ENCODE measurements around the gene IGBP1. TPM values are rescaled to one million over a fixed set of nuclear protein-coding genes. Genes with fewer than 3 reads are reported as not detected.
"Not testable (repeated sequence)": the region's sequence is repeated elsewhere in the genome, so short reads cannot be mapped to it uniquely, and the experiment has no call there.

Gene IGBP1
- total RNA-seq, 1 donor from 2014 or later, result 43.2 TPM

DNA sequence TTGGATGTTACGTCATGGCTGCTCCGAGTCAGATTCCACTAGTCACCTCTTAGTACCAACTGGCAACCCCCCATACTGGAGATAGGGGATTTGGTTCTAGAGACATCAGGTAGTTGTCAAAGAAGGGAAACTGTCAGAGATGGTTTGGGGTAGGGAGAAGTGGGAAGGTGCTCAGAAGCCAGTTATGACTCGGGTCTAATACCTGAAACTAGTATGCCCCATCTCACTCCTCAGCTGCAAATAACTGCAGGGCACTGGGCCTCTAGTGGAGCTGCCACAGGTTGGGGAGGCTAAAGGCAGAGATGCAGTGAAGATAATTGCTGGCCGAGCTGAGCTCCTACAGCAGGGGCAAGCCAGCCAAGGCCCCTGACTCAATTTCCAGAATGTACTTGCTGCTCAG is 41.0 kb upstream of the IGBP1 start:
- TF ChIP-seq, protein P1, sequence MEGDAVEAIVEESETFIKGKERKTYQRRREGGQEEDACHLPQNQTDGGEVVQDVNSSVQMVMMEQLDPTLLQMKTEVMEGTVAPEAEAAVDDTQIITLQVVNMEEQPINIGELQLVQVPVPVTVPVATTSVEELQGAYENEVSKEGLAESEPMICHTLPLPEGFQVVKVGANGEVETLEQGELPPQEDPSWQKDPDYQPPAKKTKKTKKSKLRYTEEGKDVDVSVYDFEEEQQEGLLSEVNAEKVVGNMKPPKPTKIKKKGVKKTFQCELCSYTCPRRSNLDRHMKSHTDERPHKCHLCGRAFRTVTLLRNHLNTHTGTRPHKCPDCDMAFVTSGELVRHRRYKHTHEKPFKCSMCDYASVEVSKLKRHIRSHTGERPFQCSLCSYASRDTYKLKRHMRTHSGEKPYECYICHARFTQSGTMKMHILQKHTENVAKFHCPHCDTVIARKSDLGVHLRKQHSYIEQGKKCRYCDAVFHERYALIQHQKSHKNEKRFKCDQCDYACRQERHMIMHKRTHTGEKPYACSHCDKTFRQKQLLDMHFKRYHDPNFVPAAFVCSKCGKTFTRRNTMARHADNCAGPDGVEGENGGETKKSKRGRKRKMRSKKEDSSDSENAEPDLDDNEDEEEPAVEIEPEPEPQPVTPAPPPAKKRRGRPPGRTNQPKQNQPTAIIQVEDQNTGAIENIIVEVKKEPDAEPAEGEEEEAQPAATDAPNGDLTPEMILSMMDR (IDR thresholded peaks at IDR 0.05), result no peak
- no peak for TF ChIP-seq POLR2AphosphoS5 (IDR thresholded peaks at IDR 0.05; ENCODE audit: insufficient read depth in 1 of 2, low read depth in 1 of 2)
- TF ChIP-seq POLR2A (IDR thresholded peaks at IDR 0.05), result no peak
- no peaks in the 10 kb centered on the region for H3K4me1 ChIP-seq
- intact Hi-C loops (cut with DNase I), result loop anchor here (10.0 kb wide), 1 partner anchor 557 kb away; no protein-coding TSS in a partner anchor

DNA sequence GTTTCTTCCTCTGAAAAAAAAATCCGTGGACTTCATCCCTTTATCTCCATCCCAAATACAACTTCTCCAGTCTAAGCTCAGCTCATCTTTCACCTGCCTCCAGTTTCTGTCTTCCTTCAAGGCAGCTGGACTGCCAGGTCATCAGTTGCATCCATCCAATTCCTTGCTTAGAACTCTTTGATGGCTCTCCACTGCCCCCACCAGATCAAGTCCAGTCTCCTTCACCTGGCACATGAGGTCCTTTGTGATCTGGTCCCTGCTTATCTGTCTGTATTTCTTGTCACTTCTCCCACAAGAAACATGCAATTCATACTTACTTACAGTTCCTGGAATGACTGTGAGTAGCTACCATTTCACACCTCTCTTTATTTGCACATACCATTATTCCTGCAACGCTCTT is 37.2 kb upstream of the IGBP1 start:
- H3K27ac ChIP-seq, result no peak overlapping the region
- no peak overlapping the region for H3K4me3 ChIP-seq
- no peaks in the 10 kb centered on the region for H3K4me1 ChIP-seq
- H3K36me3 ChIP-seq, result no peaks in the 10 kb centered on the region
- TF ChIP-seq, protein P1 (IDR thresholded peaks at IDR 0.05), result no peak
- TF ChIP-seq POLR2A (IDR thresholded peaks at IDR 0.05) (no peak), POLR2AphosphoS5 (IDR thresholded peaks at IDR 0.05; ENCODE audit: insufficient read depth in 1 of 2, low read depth in 1 of 2) (no peak)
- intact Hi-C loops (cut with DNase I), result loop anchor here (10.0 kb wide), 1 partner anchor 561 kb away; no protein-coding TSS in a partner anchor
- DNase-seq (ENCODE audit: extremely low spot score in 2 of 2), result no peak
- H3K9me3 ChIP-seq, result no peaks in the 10 kb centered on the region
- H3K27me3 ChIP-seq, result no peaks in the 10 kb centered on the region

More for the DNA sequence above, 41.0 kb upstream of the IGBP1 start:
- H3K27me3 ChIP-seq, result no peaks in the 10 kb centered on the region
- no peak for DNase-seq (ENCODE audit: extremely low spot score in 2 of 2)
- H3K9me3 ChIP-seq, result no peaks in the 10 kb centered on the region
- no peak overlapping the region for H3K4me3 ChIP-seq
- no peaks in the 10 kb centered on the region for H3K36me3 ChIP-seq
- no peak overlapping the region for H3K27ac ChIP-seq

DNA sequence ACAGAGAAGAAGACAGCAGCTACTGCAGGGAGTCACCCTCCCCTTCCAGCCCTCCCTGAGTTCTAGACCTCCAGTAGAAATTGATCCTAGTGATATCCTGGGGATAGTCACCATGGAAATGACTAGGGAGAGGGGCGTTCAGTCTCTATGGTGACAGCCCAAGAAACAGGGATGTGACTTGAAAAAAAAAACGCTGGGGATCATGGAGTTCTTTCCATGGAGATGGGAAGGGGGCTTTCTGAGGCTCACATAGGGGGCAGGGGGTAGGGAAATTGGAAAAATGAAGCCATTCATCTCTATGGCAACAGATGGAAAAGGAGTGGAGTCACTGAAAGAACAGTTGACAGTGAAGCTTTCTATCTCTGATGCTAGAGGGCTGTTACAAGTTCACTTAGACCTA is 28.0 kb upstream of the IGBP1 start:
- Histone ChIP-seq H3K4me3 (no peak overlapping the region), H3K36me3 (no peaks in the 10 kb centered on the region), H3K9me3 (no peaks in the 10 kb centered on the region), H3K27ac (no peak overlapping the region), H3K27me3 (no peaks in the 10 kb centered on the region), H3K4me1 (no peaks in the 10 kb centered on the region)
- TF ChIP-seq POLR2AphosphoS5 (IDR thresholded peaks at IDR 0.05; ENCODE audit: insufficient read depth in 1 of 2, low read depth in 1 of 2), result no peak
- TF ChIP-seq POLR2A (IDR thresholded peaks at IDR 0.05), result no peak
- intact Hi-C loops (cut with DNase I), result no loop called here
- DNase-seq (ENCODE audit: extremely low spot score in 2 of 2), result no peak

DNA sequence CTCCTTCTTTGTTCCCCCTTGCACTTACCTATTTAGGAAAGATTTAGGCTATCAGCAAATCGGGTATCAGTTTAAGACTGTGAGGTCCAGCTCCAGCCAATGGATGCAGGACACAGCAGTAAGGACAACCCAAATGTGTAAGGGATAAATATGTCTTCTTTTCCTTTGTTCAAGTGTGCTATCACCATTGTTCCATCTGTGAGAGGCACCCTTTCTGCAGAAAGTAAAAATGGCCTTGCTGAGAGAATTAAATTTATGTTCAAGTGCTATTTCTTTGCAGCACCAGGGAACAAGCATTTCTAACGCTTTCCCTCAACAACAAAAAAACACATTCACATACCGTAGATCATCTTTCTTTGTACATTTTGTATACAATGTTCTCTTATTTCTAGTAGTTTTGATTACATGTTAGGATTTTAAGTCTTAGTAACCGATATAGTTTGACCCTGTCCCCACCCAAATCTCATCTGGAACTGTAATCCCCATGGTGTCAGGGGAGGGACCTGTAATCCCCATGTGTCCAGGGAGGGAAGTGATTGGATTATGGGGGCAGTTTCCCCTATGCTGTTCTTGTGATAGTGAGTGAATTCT is 21.7 kb upstream of the IGBP1 start:
- H3K4me1 ChIP-seq; H3K27ac ChIP-seq; intact Hi-C loops (cut with DNase I); H3K36me3 ChIP-seq; H3K27me3 ChIP-seq; H3K9me3 ChIP-seq; H3K4me3 ChIP-seq; DNase-seq (ENCODE audit: extremely low spot score in 2 of 2): not testable (repeated sequence)

DNA sequence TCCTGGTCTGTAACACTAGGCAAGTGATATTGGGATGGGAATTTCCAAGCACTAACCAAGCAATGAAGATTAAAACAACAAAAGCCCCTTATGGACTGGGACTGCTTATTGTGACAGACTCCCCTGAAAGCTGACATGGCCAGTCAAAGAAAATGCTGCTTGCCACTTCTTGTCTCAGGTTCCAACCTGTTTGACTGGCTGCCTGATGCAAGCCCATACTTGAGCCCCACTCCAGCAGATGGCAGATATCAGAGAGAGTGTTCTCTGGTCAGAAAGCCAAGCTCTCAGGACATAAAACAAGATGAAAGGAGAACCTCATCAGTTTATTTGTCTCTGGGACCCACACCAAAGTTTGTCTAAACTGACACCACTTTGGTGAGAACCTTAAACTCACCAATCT is 15.5 kb upstream of the IGBP1 start:
- Histone ChIP-seq H3K4me3 (no peak overlapping the region), H3K27ac (no peak overlapping the region), H3K36me3 (no peaks in the 10 kb centered on the region), H3K4me1 (no peaks in the 10 kb centered on the region), H3K27me3 (no peaks in the 10 kb centered on the region), H3K9me3 (no peaks in the 10 kb centered on the region)
- no peak for TF ChIP-seq POLR2AphosphoS5 (IDR thresholded peaks at IDR 0.05; ENCODE audit: insufficient read depth in 1 of 2, low read depth in 1 of 2)
- TF ChIP-seq, protein P1 (IDR thresholded peaks at IDR 0.05), result no peak
- no peak for TF ChIP-seq POLR2A (IDR thresholded peaks at IDR 0.05)
- no peak for DNase-seq (ENCODE audit: extremely low spot score in 2 of 2)
- intact Hi-C loops (cut with DNase I), result no loop called here

DNA sequence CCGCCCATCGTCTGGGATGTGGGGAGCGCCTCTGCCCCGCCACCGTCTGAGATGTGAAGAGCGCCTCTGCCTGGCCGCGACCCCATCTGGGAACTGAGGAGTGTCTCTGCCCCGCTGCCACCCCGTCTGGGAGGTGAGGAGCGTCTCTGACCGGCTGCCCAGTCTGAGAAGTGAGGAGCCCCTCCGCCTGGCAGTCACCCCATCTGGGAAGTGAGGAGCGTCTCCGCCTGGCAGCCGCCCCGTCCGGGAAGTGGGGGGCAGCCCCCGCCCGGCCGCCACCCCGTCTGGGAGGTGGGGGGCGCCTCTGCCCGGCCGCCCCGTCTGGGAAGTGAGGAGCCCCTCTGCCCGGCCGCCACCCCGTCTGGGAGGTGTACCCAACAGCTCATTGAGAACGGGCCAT is 10.2 kb upstream of the IGBP1 start:
- intact Hi-C loops (cut with DNase I); H3K27ac ChIP-seq: not testable (repeated sequence)

More for the DNA sequence above, 10.2 kb upstream of the IGBP1 start:
- H3K4me3 ChIP-seq; H3K36me3 ChIP-seq; H3K4me1 ChIP-seq; H3K9me3 ChIP-seq; H3K27me3 ChIP-seq; DNase-seq (ENCODE audit: extremely low spot score in 2 of 2): not testable (repeated sequence)

Measured in vagina (tissue), 2 donors.